Mammary epithelial cell (primary cell): ENCODE results near the gene ABI1.

Experiments used
- EZH2 ChIP-seq: IDR thresholded peaks from 2 replicates; pipeline ENCODE4 v1.6.1; 2012; ENCODE audit warnings: low read length, inconsistent platforms, borderline replicate concordance
- TF ChIP-seq, protein P1 (sequence below), 2 donors: IDR thresholded peaks in 1 of 2; conservative IDR thresholded peaks in 1 of 2; 2 replicates each; pipeline ENCODE4 v1.5.1; 2011 to 2012; ENCODE audit warnings: inconsistent platforms in 2 of 2, low read length in 2 of 2, mild to moderate bottlenecking in 2 of 2, control low read depth in 1 of 2, low read depth in 1 of 2; ENCODE audit not compliant: insufficient read depth in 1 of 2; ENCODE audit errors: extremely low read depth in 1 of 2

DNA sequence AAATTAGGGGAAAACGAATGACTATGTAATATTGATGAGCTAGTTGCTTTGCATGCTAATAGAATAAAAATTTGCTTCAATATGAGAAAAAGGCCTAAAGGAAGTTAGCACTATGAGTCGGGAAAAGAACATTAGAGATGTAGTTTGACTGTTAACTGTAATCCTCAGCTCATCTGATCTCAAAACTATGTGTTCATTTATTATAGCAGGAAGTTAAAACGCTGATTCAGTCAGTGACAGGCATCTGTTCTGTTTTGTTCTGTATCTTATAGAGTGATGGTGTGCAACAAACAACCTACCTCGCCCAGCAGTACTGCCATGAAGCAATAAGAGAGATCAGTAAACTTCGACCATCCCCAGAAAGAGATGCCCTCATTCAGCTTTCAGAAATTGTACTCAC lies 114.7 kb downstream of the ABI1 start:
- TF ChIP-seq, protein P1, sequence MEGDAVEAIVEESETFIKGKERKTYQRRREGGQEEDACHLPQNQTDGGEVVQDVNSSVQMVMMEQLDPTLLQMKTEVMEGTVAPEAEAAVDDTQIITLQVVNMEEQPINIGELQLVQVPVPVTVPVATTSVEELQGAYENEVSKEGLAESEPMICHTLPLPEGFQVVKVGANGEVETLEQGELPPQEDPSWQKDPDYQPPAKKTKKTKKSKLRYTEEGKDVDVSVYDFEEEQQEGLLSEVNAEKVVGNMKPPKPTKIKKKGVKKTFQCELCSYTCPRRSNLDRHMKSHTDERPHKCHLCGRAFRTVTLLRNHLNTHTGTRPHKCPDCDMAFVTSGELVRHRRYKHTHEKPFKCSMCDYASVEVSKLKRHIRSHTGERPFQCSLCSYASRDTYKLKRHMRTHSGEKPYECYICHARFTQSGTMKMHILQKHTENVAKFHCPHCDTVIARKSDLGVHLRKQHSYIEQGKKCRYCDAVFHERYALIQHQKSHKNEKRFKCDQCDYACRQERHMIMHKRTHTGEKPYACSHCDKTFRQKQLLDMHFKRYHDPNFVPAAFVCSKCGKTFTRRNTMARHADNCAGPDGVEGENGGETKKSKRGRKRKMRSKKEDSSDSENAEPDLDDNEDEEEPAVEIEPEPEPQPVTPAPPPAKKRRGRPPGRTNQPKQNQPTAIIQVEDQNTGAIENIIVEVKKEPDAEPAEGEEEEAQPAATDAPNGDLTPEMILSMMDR (conservative IDR thresholded peaks at IDR 0.05 in 1 of 2, IDR thresholded peaks at IDR 0.05 in 1 of 2; ENCODE audit: extremely low read depth in 1 of 2, insufficient read depth in 1 of 2, low read depth in 1 of 2, low read length in 2 of 2) = no peak
- no peak for TF ChIP-seq EZH2
